Bronchial epithelial cell (primary cell): ENCODE data around the gene BRD3OS. TPM values are rescaled to one million over a fixed set of nuclear protein-coding genes. Genes with fewer than 3 reads are reported as not detected.
A peak's percentile ranks its signal among the peaks of the same experiment; 100 is the strongest.

Source experiments
- DNase-seq: peaks from one replicate; pipeline ENCODE4 v3.0.0-alpha.2; 2010; ENCODE audit warnings: low read depth
- FAIRE-seq: peaks from 2 replicates; lab custom pipeline; 2011; peaks lifted over from hg19 to GRCh38; lab: Jason Lieb, UNC
- H3K27me3 ChIP-seq: 2 replicates; pipeline ENCODE4 v1.5.1; 2011; ENCODE audit warnings: low read length; ENCODE audit not compliant: control insufficient read depth, insufficient read depth
- H3K36me3 ChIP-seq: 2 replicates; pipeline ENCODE4 v1.5.1; 2011; ENCODE audit warnings: low read length; ENCODE audit not compliant: control insufficient read depth, insufficient read depth
- H3K4me3 ChIP-seq: 2 replicates; pipeline ENCODE4 v1.5.1; 2011; ENCODE audit warnings: mild to moderate bottlenecking, low read depth, low read length, control low read depth
- CTCF ChIP-seq: IDR thresholded peaks from 2 replicates; pipeline ENCODE4 v1.5.1; 2011; ENCODE audit warnings: mild to moderate bottlenecking, moderate library complexity, low read length, control low read depth, inconsistent platforms; ENCODE audit not compliant: insufficient read depth, severe bottlenecking
- total RNA-seq: library from RNA; depleted of rRNA; stranded (reverse); fragments of >200 nt; gene quantifications from 2 replicates; pipeline ENCODE4 v1.2.1, GENCODE V29; 2014

BRD3OS gene
- total RNA-seq, 1 donor from 2014 or later = 5.8 TPM

DNA sequence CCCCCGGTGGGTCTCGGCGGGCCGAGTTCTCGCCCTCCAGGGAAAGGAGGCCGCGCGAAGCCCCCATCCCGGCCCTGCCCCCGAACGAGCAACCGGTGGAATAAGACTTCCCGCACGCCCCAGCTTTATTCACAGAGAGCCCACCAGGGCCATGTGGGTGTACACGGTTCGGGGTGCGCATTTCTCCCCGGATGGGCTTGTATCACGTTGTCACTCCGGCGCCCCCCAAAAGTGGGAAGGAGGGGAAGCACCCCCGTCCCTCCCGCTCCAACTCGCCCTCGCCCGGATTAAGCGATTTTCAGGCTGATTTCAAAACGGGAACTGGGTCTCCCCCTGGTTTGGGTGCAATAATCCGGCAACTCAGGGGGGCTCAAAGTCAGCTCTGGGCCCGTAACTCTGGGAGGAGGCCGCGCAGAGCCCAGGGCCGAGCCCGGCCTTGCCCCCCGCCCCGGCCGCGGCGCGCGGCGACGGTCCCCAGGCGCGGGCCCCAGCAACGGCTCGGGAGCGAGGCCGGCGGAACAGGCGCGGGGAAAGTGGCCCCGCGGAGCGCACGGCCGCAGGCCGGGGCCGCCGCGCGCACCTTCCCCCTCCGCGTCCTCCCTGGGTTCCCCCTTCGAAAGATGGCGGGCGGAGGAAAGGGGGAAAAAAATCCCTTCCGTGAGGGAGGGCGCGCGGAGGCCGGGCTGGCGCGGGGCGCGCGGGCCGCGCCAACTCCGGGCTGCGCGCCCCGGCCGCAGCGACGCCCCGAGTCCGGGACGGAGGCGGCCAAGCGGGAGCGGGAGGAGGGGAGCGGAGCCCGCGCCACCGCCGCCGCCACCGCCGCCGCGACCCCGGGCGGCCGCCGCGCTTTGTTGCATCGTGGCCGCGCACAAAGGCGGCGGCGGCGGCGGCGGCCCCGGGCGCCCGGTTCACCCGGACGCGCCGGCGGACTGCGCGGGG is 41.9 kb downstream of the BRD3OS start:
- DNase-seq (no peak), FAIRE-seq (no peak)
- Histone ChIP-seq H3K4me3 (peak overlapping the region; percentile 65), H3K36me3 (peaks cover 3% of the 10 kb centered on the region), H3K27me3 (peaks cover 11% of the 10 kb centered on the region)
- TF ChIP-seq CTCF = no peak

DNA sequence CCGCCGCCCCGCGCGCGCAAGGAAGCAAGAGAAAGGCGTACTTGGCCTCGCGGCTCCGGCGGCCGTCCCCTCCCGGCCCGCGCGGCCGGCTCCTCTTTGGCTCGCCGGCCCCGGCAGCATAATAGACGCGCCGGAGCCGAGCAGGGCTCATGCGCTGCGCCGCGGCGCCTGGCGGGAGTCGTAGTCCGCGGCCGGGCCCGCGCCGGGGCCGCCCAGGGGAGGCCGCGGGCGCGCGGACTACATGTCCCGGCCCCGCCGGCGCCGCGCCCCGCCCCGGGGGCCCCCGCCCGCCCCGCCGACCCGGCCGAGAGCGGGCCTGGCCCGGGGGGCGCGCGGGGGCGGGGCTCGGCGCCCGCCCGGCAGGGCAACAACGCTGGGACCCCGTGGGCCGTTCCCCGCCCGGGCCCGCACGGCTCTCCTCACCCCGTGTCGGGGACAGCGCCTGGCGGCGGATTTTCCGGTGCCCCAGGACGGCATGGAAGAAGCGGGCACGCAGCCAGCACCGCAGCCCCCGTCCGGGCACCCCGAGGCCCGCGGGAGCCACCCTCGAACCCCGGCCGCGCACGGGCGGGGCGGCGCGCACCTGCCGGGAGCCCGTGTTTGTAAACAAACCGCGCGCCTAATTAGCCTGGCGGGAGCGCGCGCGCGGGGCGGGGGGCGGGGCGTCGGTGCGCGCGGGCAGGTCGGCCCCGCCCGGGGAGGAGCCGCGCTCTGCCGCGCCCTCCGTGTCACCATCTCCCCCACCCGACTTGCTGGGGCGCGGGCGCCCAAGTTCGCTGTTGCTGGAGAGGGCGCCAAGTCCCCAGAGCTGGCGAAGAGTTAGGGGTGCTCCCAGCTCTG is 42.8 kb downstream of the BRD3OS start, which contains the start of gene BRD3:
Gene BRD3, minus strand, starts transcription at position 123 of the 840 bp plus-strand sequence. CDS start 14,549 bp downstream, outside the sequence.
- Histone ChIP-seq H3K36me3 (peaks cover 3% of the 10 kb centered on the region), H3K27me3 (peaks cover 11% of the 10 kb centered on the region), H3K4me3 (peak within 1 kb of the TSS; percentile 65)
- DNase-seq (peak; percentile 63), FAIRE-seq (no peak)
- no peak for TF ChIP-seq CTCF

- no peak for TF ChIP-seq CTCF
- H3K36me3 ChIP-seq = peaks cover 3% of the 10 kb centered on the region
- FAIRE-seq (no peak), DNase-seq (no peak)
- peaks cover 11% of the 10 kb centered on the region for H3K27me3 ChIP-seq
- peak overlapping the region; percentile 62 for H3K4me3 ChIP-seq
These were observed 43.6 kb downstream of the BRD3OS start for GRCh38 chr9:134068744-134069479.

DNA sequence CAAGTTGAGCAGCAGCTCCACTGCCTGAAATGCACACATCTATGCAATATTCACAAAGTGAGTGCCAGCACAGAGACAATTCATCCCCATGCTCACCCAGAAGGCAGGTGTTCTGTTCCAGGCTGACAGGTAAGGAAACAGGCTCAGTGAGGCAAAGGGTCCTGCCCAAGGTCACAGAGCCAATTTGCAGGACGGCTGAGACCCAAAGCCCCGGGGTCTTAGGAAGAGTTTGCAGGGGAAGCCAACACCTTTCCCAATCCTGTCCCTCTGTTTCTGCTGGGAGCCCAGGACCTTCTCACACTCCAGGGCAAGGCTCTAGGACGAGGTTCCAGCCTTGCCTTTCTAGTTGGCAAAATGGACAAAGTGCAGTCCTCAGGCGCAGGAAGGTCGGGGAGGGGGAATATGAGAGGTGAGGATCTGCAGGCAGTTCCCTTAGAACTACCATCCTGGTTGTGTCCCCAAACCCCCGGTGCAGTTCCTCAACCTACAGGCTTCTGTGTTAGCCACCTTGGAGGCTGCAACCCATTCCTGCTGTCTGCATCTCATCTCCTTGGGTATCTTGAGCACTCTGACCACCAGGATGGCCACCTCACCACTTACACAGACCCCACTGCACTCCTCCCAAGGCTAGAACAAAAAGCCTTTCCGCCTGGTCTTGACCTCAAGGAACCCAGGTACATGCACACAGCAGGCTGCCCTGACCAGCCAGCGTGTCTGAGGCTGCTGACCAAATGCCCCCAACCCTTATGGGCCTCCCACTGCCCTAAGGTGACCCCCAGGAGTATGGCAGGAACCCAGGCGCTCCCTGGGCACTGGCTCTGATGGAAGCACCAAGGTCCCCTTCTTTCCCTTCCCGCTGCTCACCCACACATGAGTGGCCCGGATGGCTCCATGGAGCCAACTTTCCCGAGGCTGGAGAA is 44.5 kb downstream of the BRD3OS start:
- Histone ChIP-seq H3K36me3 (no peaks in the 10 kb centered on the region), H3K4me3 (no peak overlapping the region), H3K27me3 (peaks cover 11% of the 10 kb centered on the region)
- DNase-seq (no peak), FAIRE-seq (no peak)
- TF ChIP-seq CTCF = no peak
